A549 (cell line): Measurements from ENCODE around the gene IQCE.

ENCODE experiments used
- CBX2 ChIP-seq: fragments of 200-600 bp; sonication (generic); IDR thresholded peaks from 2 replicates; pipeline ENCODE4 v1.6.1; 2016; ENCODE audit warnings: low read depth, mild to moderate bottlenecking, borderline replicate concordance
- CHD4 ChIP-seq: fragments of 200-600 bp; sonication (generic); IDR thresholded peaks from 2 replicates; pipeline ENCODE4 v1.6.1; 2016; ENCODE audit warnings: antibody characterized with exemption, mild to moderate bottlenecking, borderline replicate concordance
- CTCF ChIP-seq: fragments of >200 bp; sonication (Bioruptor Twin); formaldehyde crosslinking; IDR thresholded peaks from 3 replicates; pipeline ENCODE4 v1.5.1; 2016
- HMGXB4 ChIP-seq: fragments of 250-450 bp; sonication (Bioruptor Pico); IDR thresholded peaks from 2 replicates; pipeline ENCODE4 v1.5.0; 2021; ENCODE audit warnings: mild to moderate bottlenecking, moderate library complexity, borderline replicate concordance
- SREBF2 ChIP-seq: fragments of 450-650 bp; IDR thresholded peaks from 2 replicates; pipeline ENCODE4 v1.6.1; 2014; ENCODE audit warnings: mild to moderate bottlenecking, moderate library complexity

- TF ChIP-seq HMGXB4 (CRISPR knock-in tag), result no peak
- TF ChIP-seq SREBF2, result no peak
- TF ChIP-seq CHD4, result no peak
- TF ChIP-seq CBX2, result no peak
- no peak for TF ChIP-seq CTCF
Observed at GRCh38 chr7:2529161-2530070, 29.4 kb upstream of the IQCE start.
